ENCODE results near the gene HTR3E.
"Not testable (repeated sequence)": the region's sequence is repeated elsewhere in the genome, so short reads cannot be mapped to it uniquely, and the experiment has no call there.

The HTR3E gene

DNA sequence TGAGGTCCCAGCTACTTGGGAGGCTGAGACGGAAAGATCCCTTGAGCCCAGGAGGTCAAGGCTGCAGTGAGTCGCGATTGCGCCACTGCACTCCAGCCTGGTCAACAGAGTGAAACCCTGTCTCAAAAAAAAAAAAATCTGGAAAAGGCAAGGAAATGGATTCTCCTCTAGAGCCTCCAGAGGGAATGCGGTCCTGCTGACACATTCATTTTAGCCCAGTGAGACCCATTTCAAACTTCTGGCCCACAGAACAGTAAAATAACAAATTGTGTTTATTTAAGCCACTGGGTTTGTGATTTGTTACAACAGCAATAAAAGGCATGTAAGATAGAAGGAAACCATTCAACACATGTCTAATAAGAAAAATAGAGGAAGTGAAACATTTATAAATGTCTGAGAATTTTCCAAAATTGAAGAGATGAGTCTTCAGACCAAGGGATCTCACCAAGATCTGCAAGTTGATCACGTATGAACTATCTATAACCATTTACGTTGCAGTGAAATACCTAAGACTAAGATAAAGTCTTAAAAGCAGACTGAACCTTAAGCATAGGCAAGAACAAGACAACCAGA is at the start of gene HTR3E:
Gene HTR3E (plus strand): TSS at position 254 of the 573 bp plus-strand sequence. CDS start 466 bp downstream, outside the sequence.
- DNase-seq, result no peak

DNA sequence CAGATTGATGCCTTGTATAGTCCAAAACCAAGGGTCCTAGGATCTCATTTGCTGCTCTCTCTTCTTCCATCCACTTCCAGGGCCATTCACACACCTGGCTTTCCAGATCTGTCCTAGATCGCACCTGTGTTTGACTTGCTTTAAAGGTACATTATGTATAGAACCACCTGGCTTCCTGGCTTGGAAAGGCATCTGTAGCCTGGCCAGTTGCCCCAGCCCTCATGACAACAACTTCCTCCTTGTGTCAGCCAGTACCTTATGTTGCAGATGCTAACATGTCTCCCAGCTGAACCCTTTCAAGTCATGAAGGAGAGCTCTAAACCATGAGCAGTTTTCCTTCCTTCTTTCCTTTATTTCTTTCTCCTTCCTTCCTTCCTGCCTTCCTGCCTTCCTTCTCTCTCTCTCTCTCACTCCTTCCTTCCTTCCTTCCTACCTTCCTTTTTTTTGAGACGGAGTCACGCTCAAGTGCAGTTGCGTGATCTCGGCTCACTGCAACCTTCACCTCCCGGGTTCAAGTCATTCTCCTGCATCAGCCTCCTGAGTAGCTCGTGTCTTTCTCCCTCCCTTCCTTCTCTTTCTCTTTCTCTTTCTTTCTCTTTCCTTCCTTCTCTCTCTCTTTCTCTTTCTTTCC is 46.5 kb upstream of the HTR3E start:
- DNase-seq, result no peak

DNA sequence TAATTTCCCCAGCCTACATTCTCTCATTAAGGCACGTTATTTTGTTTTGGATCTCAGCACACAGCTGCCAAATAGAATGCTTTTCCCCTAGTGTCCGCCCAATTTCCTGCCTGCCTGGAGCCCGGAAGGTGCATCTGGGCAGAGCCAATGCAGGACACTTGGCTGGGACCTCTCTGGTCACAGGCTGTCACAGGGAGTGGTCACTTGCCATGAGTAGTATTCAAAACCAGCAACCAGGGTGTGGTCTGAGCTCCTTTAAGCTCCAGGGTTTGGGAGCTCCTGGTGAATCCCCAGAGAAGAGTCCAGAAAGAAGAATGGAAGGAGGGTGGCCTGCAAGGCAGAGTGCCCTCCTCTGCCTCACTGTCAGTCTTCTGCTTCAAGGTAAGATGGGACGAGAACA is 44.1 kb upstream of the HTR3E start, which contains the start of gene HTR3C:
Gene HTR3C (plus strand): TSS at position 281 of the 400 bp plus-strand sequence. CDS start 34 bp downstream, at position 315.
- DNase-seq, result no peak

- no peak for DNase-seq
These were observed 38.8 kb upstream of the HTR3E start for GRCh38 chr3:184058029-184058428.

DNA sequence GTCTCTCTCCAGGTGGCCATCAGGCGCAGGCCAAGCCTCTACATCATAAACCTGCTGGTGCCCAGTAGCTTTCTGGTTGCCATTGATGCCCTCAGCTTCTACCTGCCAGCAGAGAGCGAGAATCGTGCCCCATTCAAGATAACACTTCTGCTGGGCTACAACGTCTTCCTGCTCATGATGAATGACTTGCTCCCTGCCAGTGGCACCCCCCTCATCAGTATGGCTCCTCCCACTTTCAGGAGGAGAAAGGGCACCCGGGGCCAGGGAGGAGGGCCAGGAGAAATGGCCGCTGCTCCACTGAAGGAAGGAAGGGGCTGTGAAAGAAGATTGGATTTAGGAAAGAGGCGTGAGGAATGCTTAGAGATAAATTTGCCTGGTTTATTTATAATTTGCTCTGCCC is 37.4 kb upstream of the HTR3E start:
- DNase-seq, result no peak

DNA sequence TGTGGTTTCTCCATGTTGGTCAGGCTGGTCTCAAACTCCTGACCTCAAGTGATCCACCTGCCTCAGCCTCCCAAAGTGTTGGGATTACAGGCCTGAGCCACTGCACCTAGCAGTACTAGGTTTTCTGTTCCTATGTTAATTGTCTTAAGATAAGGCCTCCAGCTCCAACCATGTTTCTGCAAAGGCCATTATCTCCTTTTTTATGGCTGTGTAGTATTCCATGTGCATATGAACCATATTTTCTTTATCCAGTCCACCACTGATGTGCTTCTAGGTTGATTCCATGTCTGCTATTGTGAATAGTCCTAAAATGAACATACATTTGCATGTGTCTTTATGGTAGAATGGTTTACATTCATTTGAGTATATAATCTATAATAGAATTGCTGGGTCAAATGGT is 34.2 kb upstream of the HTR3E start:
- no peak for DNase-seq

DNA sequence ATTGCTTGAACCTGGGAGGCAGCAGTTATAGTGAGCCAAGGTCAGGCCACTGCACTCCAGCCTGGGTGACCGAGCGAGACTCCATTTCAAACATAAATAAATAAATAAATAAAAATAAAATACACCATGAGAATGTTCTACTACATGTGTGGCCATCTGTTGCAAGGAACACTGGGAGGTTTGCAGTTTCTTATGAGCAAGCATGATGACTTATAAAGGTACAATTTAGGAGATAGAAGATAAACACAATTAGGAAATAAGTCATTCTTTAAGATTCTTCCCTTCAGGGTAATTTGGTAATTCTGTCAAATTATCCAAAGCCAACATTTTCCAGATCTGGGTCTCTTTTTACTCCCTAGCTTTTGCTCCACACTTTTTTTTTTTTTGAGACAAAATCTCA is 30.7 kb upstream of the HTR3E start:
- DNase-seq, result no peak

DNA sequence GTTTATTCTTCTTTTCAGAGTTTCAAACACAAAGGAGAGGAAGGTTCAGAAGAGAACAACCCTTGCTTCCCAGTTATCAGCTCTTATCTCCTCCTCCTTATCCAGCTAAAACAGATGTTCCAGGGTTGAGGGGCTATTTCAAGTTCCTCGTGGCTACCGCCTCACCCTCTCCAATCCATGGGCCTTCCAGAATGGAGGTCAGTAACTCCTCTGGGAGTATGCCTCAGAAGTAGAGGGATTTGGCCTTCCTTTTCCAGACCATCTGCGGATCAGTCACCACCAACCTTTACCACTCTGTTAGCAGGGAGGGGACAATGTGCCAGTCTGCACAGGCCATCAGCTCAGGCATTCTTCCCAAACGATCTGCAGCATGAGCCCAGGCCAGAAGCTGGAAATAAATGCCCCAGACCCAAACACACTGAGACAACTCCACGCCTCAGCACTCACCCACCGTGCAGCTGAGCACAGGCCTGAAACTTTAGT is 29.2 kb upstream of the HTR3E start:
- no peak for DNase-seq

DNA sequence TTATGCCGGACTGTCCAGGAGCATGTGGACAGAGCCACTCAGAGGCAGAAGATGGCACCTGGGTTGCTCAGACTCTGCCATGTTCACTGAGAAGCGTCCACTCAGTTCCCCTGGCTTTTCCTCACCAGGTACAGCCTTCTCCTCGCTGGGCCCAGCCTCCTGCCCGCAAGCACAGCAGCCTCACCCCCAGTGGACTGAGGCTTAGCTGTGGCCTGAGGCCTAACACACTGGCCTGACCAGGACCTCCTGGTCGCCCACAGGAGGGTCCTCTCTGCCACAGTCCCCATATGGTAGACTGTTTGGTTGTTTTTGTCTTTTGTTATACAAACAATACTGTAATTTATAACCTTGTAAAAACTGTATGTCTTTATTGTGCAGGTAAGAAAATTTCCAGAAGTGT is 28.5 kb upstream of the HTR3E start:
- no peak for DNase-seq

GRCh38 chr3:184071142-184071541 is 25.7 kb upstream of the HTR3E start:
- not testable (repeated sequence) for DNase-seq

DNA sequence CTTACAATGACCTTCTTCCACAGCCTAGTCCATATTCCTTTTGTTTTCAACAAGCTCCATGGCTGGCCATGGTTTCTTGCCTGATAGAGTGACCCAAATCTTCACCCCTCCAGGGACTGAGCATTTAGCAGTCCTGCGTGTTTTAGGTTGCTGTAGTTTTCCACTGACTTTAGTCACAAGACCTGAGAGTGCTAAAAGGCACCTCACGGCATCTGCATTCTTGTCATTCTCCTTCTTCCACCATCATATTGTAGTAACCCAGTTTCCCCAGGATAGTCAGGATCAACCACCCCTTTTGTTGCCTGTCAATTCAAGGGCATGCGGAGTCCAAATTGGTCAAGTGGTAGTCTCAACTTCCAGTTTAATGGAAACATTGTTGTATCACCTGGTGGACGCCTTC is 23.2 kb upstream of the HTR3E start:
- DNase-seq, result no peak

- DNase-seq, result no peak
These were observed 21.0 kb upstream of the HTR3E start for GRCh38 chr3:184075901-184076300.

DNA sequence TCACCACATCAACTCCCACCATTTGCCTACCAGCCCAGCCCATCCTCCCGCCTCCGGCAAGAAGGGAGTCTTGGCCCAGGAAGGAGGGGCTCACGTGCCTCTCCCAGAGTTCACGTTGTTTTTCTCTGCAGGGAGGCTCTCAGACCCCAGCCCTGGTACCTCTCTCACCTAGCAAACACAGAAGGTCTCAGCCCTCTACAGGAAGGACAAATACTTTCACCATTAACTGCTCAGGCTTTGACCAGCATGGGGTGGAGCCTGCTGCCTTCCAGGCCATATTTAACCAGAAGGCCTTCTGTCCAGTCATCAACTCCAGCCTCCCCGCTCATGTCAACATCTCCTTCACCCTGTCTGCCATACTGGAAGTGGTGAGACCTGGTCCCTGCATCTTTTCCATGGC is 19.0 kb upstream of the HTR3E start:
- DNase-seq, result no peak

DNA sequence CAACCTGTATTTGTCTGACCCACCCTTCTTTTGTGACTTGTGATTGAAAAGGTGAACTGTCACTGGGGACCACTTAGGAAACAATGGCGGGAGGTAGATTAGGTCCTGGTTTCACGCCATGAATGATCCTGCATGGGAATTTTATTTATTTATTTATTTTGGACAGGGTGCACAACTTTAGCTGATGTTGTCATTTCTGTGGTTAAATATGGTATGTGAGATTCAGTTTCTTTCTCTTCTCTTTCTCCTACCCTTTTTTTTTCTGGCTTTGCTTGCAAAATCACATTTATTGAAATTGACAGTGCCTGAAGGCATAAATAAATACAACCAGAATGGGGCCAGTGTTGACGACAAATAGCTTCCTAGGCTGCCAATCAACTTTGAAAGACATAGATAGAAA is 18.0 kb upstream of the HTR3E start:
- no peak for DNase-seq

DNA sequence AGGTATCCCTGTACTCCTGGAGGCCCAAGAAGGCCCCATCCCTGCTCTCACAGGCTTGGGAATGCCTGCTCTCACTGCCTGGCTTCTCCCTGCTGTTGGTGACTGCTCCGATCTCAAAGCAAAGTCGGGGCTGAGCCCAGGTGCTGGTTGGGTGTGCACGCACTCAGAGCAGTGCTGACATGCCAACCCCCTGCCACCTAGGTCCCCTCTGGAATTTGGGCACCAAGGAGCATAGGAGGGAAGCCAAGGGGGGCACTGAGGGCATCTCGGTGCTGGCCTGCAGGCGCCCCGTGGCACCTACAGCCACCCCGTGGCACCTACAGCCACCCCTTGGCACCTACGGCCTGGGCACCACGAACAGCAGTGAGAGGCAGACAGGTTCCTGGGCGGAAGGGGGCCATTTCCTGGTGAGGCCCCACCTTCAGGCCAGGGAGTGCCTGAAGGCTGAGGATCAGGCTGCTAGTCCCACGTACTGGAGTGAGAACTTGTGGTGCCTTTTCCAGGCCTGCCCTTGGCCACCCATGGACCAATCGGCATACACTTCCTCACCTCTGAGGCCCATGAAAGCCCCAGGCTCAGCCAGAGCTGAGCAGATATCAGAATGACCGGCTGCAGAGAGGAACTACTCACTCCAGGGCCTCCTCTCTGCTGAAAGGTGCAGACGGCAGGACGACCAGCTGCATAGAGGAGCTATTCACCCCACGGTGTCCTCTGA is 15.6 kb upstream of the HTR3E start:
- no peak for DNase-seq

GRCh38 chr3:184082034-184082433 is 14.8 kb upstream of the HTR3E start:
- DNase-seq, result no peak

DNA sequence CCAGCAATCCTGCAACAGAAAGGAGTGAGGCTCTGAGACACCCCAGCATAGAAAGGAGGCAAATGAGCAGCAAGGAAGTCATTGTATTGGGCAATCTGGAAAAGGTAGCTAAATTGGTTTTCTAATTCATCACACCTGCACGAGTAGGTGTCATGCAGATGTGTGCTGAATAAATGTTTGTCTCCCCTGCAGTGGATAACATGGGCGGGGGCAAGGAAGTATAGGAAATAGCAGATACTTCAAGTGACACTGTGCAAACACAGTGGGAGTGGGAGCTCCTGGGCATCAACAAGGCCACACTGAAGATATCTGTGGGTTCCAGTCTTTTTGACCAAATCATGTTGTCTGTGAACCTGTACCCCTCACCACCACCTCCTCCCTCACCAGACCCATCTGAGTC is 14.4 kb upstream of the HTR3E start:
- no peak for DNase-seq

DNA sequence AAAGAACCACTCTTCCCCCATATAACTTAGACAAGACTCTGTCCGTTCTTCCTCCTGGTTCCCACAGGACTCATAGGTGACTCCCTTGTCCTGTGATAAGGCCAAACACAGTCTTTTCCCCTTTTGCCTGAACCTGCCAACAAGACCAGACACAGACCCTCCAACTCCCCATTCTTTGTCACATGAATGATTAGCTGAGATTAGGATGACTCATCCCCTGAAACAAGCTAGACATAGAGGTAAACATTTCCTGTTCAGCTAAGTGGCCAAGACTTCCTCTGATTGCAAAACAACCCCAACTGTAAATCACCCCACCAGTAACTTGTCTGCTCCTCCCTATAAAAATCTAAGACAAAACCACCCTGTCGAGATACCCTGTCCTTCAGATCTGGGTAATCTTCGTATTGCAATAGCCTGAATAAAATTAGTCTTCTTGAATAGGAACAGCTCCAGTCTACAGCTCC is 11.4 kb upstream of the HTR3E start:
- peak in 1 of 2 donors; percentile 85 for DNase-seq

- no peak for DNase-seq
These were observed 4.7 kb upstream of the HTR3E start for GRCh38 chr3:184092199-184092598.

- no peak for DNase-seq
These were observed 692 bp downstream of the HTR3E start for GRCh38 chr3:184097556-184097955.

DNA sequence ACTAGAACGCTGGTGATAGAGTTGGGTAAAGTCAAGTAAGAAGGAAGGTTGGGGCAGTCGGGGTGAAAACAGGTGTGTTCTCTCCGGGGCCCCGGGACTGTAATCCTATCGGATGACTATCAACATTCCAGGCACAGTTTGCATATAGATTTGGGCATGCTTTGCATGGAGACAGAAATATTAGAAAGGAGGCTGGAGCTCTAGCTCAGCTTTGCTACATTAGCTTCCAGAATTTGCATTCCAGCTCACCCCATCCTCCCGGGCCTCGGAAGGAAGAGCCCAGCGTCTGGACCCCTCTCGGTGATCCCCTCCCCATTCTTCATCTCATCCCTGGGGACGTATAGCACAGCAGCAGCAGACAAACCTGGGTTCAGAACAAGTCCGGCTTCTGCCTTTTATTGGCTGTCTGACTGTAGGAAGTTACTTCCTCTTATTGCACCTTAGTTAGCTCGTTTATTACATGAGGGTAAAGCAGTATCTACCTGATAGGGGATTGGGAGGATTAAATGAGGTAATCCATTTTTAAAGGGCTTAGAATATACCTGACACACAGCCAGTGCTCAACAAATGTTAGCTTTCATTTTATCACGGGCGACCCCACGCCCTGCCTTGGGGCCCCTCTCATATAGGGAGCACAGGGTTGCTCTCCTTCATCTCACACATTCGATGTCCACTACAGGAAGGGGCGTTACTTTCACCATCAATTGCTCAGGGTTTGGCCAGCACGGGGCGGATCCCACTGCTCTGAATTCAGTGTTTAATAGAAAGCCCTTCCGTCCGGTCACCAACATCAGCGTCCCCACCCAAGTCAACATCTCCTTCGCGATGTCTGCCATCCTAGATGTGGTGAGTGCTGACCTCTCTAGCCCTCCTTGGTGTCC is 3.2 kb downstream of the HTR3E start:
- DNase-seq, result no peak

DNA sequence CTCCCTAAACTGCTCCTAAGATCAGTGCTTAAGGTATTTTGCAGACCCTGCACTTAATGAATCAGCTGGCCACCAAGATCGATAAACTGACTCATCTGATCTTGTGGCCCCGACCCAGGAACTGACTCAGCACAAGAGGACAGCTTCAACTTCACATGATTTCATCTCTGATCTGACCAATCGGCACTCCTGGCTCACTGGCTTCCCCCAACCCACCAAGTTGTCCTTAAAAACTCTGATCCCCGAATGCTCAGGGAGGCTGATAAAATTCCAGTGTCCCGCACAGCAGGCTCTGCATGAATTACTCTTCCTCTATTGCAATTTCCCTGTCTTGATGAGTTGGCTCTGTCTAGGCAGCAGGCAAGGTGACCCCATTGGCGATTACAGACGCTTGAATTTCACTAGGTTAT is 13.5 kb downstream of the HTR3E start:
- no peak for DNase-seq

GRCh38 chr3:184116017-184116416 is 19.2 kb downstream of the HTR3E start:
- no peak for DNase-seq

Data from bone marrow (tissue), 2 donors.